K562 (cell line): ENCODE measurements around the gene NPR3. TPM values are rescaled to one million over a fixed set of nuclear protein-coding genes. Genes with fewer than 3 reads are reported as not detected.

ENCODE experiments used
- ATAC-seq: fragments of 200-7000 bp; cut with Tn5 transposase; 3 replicates; pipeline ENCODE4 v1.9.1; 2020; ENCODE audit warnings: moderate library complexity
- BruUV-seq: library from RNA; stranded (reverse); fragments of 400-500 nt; replicated peaks from 2 replicates; lab custom pipeline; 2021; lab: Mats Ljungman, UMichigan
- CTCF ChIA-PET: fragments of 300-600 bp; formaldehyde crosslinking; extraction: SDS; loops from one replicate; lab custom pipeline; 2021; ENCODE audit warnings: low intra/inter-chr PET ratio; lab: Yijun Ruan, JAX
- POLR2A ChIA-PET: fragments of 300-600, 350-650 bp; sonication (Branson Sonifier 250); formaldehyde crosslinking; extraction: SDS; loops from one replicate; lab custom pipeline; 2021; ENCODE audit warnings: antibody characterized with exemption, inconsistent platforms; lab: Yijun Ruan, JAX
- DNase-seq, 4 experiments: peaks; one replicate each; pipeline versions ENCODE4 v3.0.0 to v3.0.0-alpha.2; 2011 to 2018; ENCODE audit warnings: low spot score in 3 of 4, mixed read lengths in 3 of 4; ENCODE audit errors: extremely low read depth in 1 of 4
- FAIRE-seq: peaks from 2 replicates; lab custom pipeline; 2011; peaks lifted over from hg19 to GRCh38; lab: Jason Lieb, UNC
- H2AFZ ChIP-seq: 2 replicates; pipeline ENCODE4 v1.6.0; 2011; ENCODE audit warnings: low read depth, low read length, control low read depth, inconsistent platforms
- H3K27ac ChIP-seq: fragments of 200-600 bp; 3 replicates; pipeline ENCODE4 v1.8.0; 2011; ENCODE audit warnings: low read depth, mild to moderate bottlenecking, control low read depth, inconsistent platforms, low read length, moderate library complexity, mixed read lengths; ENCODE audit errors: extremely low read depth
- H3K27me3 ChIP-seq, 2 experiments: fragments of 300-600 bp in 1 of 2; 2 replicates in 1 of 2; 3 replicates in 1 of 2; pipeline versions ENCODE4 v1.6.0 to v1.8.0; 2011; ENCODE audit warnings: inconsistent platforms in 2 of 2, low read length in 2 of 2, mild to moderate bottlenecking in 1 of 2, mixed read lengths in 1 of 2, moderate library complexity in 1 of 2; ENCODE audit not compliant: control insufficient read depth in 2 of 2, insufficient read depth in 2 of 2
- H3K36me3 ChIP-seq: fragments of 300-600 bp; 3 replicates; pipeline ENCODE4 v1.8.0; 2011; ENCODE audit warnings: mild to moderate bottlenecking, low read length, inconsistent platforms; ENCODE audit not compliant: control insufficient read depth, insufficient read depth
- H3K4me1 ChIP-seq, 2 experiments: fragments of 200-600 bp in 1 of 2; replicated peaks in 1 of 2; 2 replicates in 1 of 2; 3 replicates in 1 of 2; pipeline versions ENCODE4 v1.5.1 to v1.8.0; 2011; ENCODE audit warnings: inconsistent platforms in 2 of 2, low read length in 2 of 2, mild to moderate bottlenecking in 1 of 2, mixed read lengths in 1 of 2, moderate library complexity in 1 of 2; ENCODE audit not compliant: control insufficient read depth in 2 of 2, insufficient read depth in 2 of 2
- H3K4me2 ChIP-seq: 2 replicates; pipeline ENCODE4 v1.6.1; 2011; ENCODE audit warnings: low read length, control low read depth, inconsistent platforms, mixed read lengths; ENCODE audit not compliant: insufficient read depth
- H3K4me3 ChIP-seq: fragments of 200-600 bp; sonication (generic), shearing (Covaris generic); 2 replicates; pipeline ENCODE4 v1.5.1; 2016; ENCODE audit warnings: control low read depth, inconsistent platforms
- H3K79me2 ChIP-seq: fragments of 200-600 bp; 3 replicates; pipeline ENCODE4 v1.8.0; 2011; ENCODE audit warnings: low read length, inconsistent platforms; ENCODE audit not compliant: control insufficient read depth, insufficient read depth
- H3K9ac ChIP-seq, 2 experiments: 2 replicates each; pipeline versions ENCODE4 v1.6.0 to v1.6.1; 2011; ENCODE audit warnings: low read depth in 2 of 2, low read length in 2 of 2, control low read depth in 1 of 2, inconsistent platforms in 1 of 2, mild to moderate bottlenecking in 1 of 2, mixed read lengths in 1 of 2; ENCODE audit not compliant: insufficient read depth in 1 of 2
- H3K9me1 ChIP-seq: one replicate; pipeline ENCODE4 v1.6.0; 2011; ENCODE audit warnings: inconsistent platforms, mild to moderate bottlenecking, low read length, moderate library complexity; ENCODE audit not compliant: control insufficient read depth, insufficient read depth
- H3K9me3 ChIP-seq: replicated peaks from 2 replicates; pipeline ENCODE4 v1.5.1; 2011; ENCODE audit warnings: low read depth, low read length, inconsistent platforms; ENCODE audit not compliant: control insufficient read depth, insufficient read depth
- H4K20me1 ChIP-seq: replicated peaks from 2 replicates; pipeline ENCODE4 v1.6.1; 2011; ENCODE audit warnings: low read length, inconsistent platforms, mixed read lengths; ENCODE audit not compliant: control insufficient read depth, insufficient read depth
- ASH1L ChIP-seq: fragments of 450-650 bp; IDR thresholded peaks from 2 replicates; pipeline ENCODE4 v1.6.1; 2018; ENCODE audit warnings: borderline replicate concordance, mild to moderate bottlenecking, low read depth; ENCODE audit not compliant: partially characterized antibody
- BCLAF1 ChIP-seq, 2 experiments: fragments of 450-650 bp in 1 of 2; IDR thresholded peaks; 2 replicates each; pipeline ENCODE4 v1.6.1; 2011 to 2017; ENCODE audit warnings: low read depth in 2 of 2, antibody characterized with exemption in 1 of 2, borderline replicate concordance in 1 of 2, low read length in 1 of 2, mild to moderate bottlenecking in 1 of 2, mixed read lengths in 1 of 2; ENCODE audit not compliant: control insufficient read depth in 1 of 2
- BRCA1 ChIP-seq, 2 experiments: fragments of 450-650 bp in 1 of 2; sonication (generic) in 1 of 2; formaldehyde crosslinking in 1 of 2; IDR thresholded peaks; 2 replicates each; pipeline versions ENCODE4 v1.5.0 to v1.6.1; 2017 to 2020; ENCODE audit warnings: mild to moderate bottlenecking in 1 of 2, missing genetic modification reagents in 1 of 2
- DMBX1 ChIP-seq: fragments of 250-450 bp; sonication (Bioruptor Pico); IDR thresholded peaks from 2 replicates; pipeline ENCODE4 v1.8.0; 2022; ENCODE audit warnings: inconsistent platforms, mild to moderate bottlenecking, moderate library complexity, borderline replicate concordance
- MED1 ChIP-seq: sonication (generic); formaldehyde crosslinking; IDR thresholded peaks from 2 replicates; pipeline ENCODE4 v1.8.1; 2023; ENCODE audit warnings: missing genetic modification reagents, borderline replicate concordance
- PHF20 ChIP-seq: fragments of 450-650 bp; IDR thresholded peaks from 2 replicates; pipeline ENCODE4 v1.6.1; 2018; ENCODE audit not compliant: partially characterized antibody
- PHF21A ChIP-seq: fragments of 450-650 bp; IDR thresholded peaks from 2 replicates; pipeline ENCODE4 v1.6.1; 2017; ENCODE audit warnings: low read depth, borderline replicate concordance
- POU5F1 ChIP-seq: fragments of 150-350 bp; IDR thresholded peaks from 2 replicates; pipeline ENCODE4 v1.6.1; 2014; ENCODE audit warnings: borderline replicate concordance, low read length, low read depth, mild to moderate bottlenecking; ENCODE audit not compliant: partially characterized antibody
- TAL1 ChIP-seq: fragments of 450-650 bp; IDR thresholded peaks from 2 replicates; pipeline ENCODE4 v1.6.1; 2016; ENCODE audit warnings: mild to moderate bottlenecking
- VEZF1 ChIP-seq: fragments of 200-800 bp; sonication (Bioruptor generic); IDR thresholded peaks from 2 replicates; pipeline ENCODE4 v1.6.1; 2017; ENCODE audit warnings: missing genetic modification characterization, missing compliant biosample characterization
- ZNF263 ChIP-seq: sonication (generic); formaldehyde crosslinking; IDR thresholded peaks from 2 replicates; pipeline ENCODE4 v1.8.0; 2022; ENCODE audit warnings: mild to moderate bottlenecking, missing genetic modification reagents, borderline replicate concordance
- ZNF512 ChIP-seq: IDR thresholded peaks from 2 replicates; pipeline ENCODE4 v1.6.1; 2016; ENCODE audit warnings: missing genetic modification characterization, missing compliant biosample characterization
- ZNF57 ChIP-seq: fragments of 450-650 bp; formaldehyde crosslinking; IDR thresholded peaks from 2 replicates; pipeline ENCODE4 v1.4.0; 2020; ENCODE audit warnings: mild to moderate bottlenecking, moderate library complexity
- WGBS: fragments of 100-300 bp; shearing (Covaris generic); methylation state at CpG from one replicate; pipeline ENCODE4 v1.1.6; 2016; ENCODE audit warnings: low coverage, mixed read lengths; ENCODE audit not compliant: insufficient coverage; ENCODE audit errors: missing lambda C conversion rate; 5-methylcytosine and 5-hydroxymethylcytosine counted together
- in situ Hi-C: fragments of 300-500 bp; cut with MboI; formaldehyde crosslinking; loops from 4 replicates; pipeline ENCODE4 v1.15.0; 2018; ENCODE audit warnings: inconsistent platforms, mixed read lengths
- intact Hi-C: fragments of 100-400 bp; cut with micrococcal nuclease; formaldehyde crosslinking; loops from 2 replicates; pipeline ENCODE4 v1.14.2; 2022
- polyA plus RNA-seq, 8 experiments: library from polyadenylated mRNA; depleted of rRNA in 4 of 8; stranded (reverse) in 5 of 8; unstranded in 3 of 8; fragments of >200 nt; fragmentation: Nextera tagmentation in 2 of 8; fragmentation: Illumina TruSeq in 1 of 8; extraction: Ambion mirVana in 2 of 8; extraction: Trizol in 1 of 8; gene quantifications; 2 replicates each; pipeline versions ENCODE4 v1.2.1 to v1.2.3, GENCODE V29; 2011 to 2014; ENCODE audit warnings: inconsistent platforms in 1 of 8, missing spikeins in 1 of 8
- total RNA-seq, 7 experiments: library from RNA; depleted of rRNA in 6 of 7; stranded (reverse); fragments of >200 nt in 6 of 7; fragmentation: Illumina TruSeq in 2 of 7; extraction: Trizol in 2 of 7; gene quantifications; 2 replicates each; pipeline versions ENCODE4 v1.2.1 to v1.2.3, GENCODE V29; 2011 to 2021; ENCODE audit warnings: low replicate concordance in 1 of 7

Gene NPR3
- total and polyA plus RNA-seq, 9 of the 15 experiments (the other 6 are each of a cell fraction or from before 2014, with no cell fraction given): 0.01 to 0.11 (median 0.04) TPM; not detected in 2

GRCh38 chr5:32777222-32777621 is 66.1 kb downstream of the NPR3 start:
- H3K27me3 ChIP-seq: no peaks in the 10 kb centered on the region; a peak in 1 of 5 replicates
- intact Hi-C loops: no loop called here
- no peak overlapping the region for H3K9ac ChIP-seq
- no peaks in the 10 kb centered on the region for H3K9me1 ChIP-seq
- WGBS: 0% methylated on average over 2 of the region's 2 CpGs
- H3K36me3 ChIP-seq: no peaks in the 10 kb centered on the region
- no peaks in the 10 kb centered on the region for H3K4me1 ChIP-seq
- POLR2A ChIA-PET: no interaction called here
- H4K20me1 ChIP-seq: no peaks in the 10 kb centered on the region
- FAIRE-seq: no peak
- CTCF ChIA-PET: no interaction called here
- no peaks in the 10 kb centered on the region for H3K79me2 ChIP-seq
- H2AFZ ChIP-seq: no peak overlapping the region
- no peak overlapping the region for H3K4me2 ChIP-seq
- BruUV-seq: no TSS peak
- no peak for TF ChIP-seq DMBX1 (CRISPR knock-in tag)
- TF ChIP-seq PHF21A: no peak
- TF ChIP-seq POU5F1: no peak
- no peak for TF ChIP-seq BRCA1 (IDR thresholded peaks at IDR 0.05)
- no peak for TF ChIP-seq BRCA1 (CRISPR knock-in tag; IDR thresholded peaks at IDR 0.05)
- no peak for TF ChIP-seq ZNF57 (CRISPR knock-in tag)
- TF ChIP-seq BCLAF1 (IDR thresholded peaks at IDR 0.05; ENCODE audit: borderline replicate concordance in 1 of 2, control insufficient read depth in 1 of 2, low read depth in 2 of 2, low read length in 1 of 2): no peak
- TF ChIP-seq ZNF512: no peak
- TF ChIP-seq MED1 (CRISPR knock-in tag): no peak
- no peak for TF ChIP-seq VEZF1 (CRISPR knock-in tag)
- no peak for TF ChIP-seq PHF20
- no peak for TF ChIP-seq ZNF263 (CRISPR knock-in tag)
- TF ChIP-seq TAL1: no peak
- TF ChIP-seq ASH1L: no peak
- no peak overlapping the region for H3K27ac ChIP-seq
- ATAC-seq: no peak
- DNase-seq: no peak
- in situ Hi-C loops: no loop called here
- H3K4me3 ChIP-seq: no peak overlapping the region
- H3K9me3 ChIP-seq: no peaks in the 10 kb centered on the region
